ENCODE data around the gene PACSIN1.

Gene PACSIN1

DNA sequence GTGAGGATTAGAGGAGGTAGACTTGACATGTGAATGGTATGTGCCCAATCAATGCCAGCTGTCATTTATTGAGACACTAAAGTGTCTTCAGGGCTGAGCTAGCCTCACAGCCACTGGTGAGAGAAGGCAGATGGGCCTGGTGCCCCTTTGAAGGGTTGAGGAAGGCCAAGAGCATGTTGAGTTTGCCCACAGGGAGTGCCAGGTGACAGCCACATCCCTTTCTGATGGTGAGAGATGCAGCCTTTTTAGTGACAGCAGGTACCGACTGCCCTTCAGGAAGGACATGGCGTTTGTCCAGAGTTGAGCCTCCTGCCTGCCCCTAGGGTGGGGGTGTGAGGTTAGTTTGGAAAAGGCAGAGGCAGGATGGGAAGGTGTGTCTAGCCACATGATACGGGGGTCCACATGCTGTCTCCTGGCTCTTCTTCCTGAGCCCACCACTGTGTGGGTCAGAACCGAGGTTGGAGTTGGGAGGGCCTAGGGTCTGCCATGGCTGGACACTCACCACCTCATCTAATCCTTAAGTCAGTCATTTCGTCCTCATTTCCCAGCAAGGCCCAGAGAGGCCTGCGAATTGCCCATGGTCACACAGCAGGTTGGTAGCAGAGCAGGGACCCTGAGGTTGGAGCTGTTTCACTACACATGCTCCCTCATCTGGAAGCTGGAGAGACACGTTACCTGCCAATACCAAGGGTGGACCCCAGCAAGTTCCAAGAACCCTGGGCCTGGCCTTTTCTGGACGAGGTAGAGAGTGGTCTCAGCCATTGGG is 57.7 kb downstream of the PACSIN1 start:
- H3K4me1 ChIP-seq (ENCODE audit: control insufficient read depth, insufficient read depth, low read depth, low read length) = peaks cover 6% of the 10 kb centered on the region
- no peak overlapping the region for H4K91ac ChIP-seq (ENCODE audit: low read length)
- H2BK5ac ChIP-seq (ENCODE audit: low read depth, low read length, poor library complexity, severe bottlenecking) = no peak overlapping the region
- no peaks in the 10 kb centered on the region for H3K79me1 ChIP-seq (replicated peaks; ENCODE audit: low read length, poor library complexity, severe bottlenecking)
- no peak overlapping the region for H3K9ac ChIP-seq (ENCODE audit: low read length)
- H3K23ac ChIP-seq (ENCODE audit: low read length in 2 of 2) = no peak overlapping the region
- H3K4me3 ChIP-seq (ENCODE audit: insufficient read depth in 1 of 2, low read depth in 1 of 2, low read length in 2 of 2) = no peak overlapping the region
- WGBS = 87% methylated on average over 7 of the region's 8 CpGs
- no peak overlapping the region for H2BK120ac ChIP-seq (ENCODE audit: low read depth, low read length)
- no peak overlapping the region for H4K8ac ChIP-seq (ENCODE audit: low read length)
- H3K36me3 ChIP-seq (ENCODE audit: control insufficient read depth in 1 of 2, insufficient read depth in 2 of 2, low read depth in 1 of 2, low read length in 2 of 2) = no peaks in the 10 kb centered on the region
- no peak overlapping the region for H3K4ac ChIP-seq (ENCODE audit: low read depth in 1 of 2, low read length in 2 of 2)
- H2AK5ac ChIP-seq (ENCODE audit: low read length, severe bottlenecking) = no peak overlapping the region
- peak overlapping the region in 1 of 2 experiments; percentile 35 for H3K14ac ChIP-seq (ENCODE audit: low read length in 2 of 2)
- no peak overlapping the region for H3K27ac ChIP-seq (ENCODE audit: low read length, poor library complexity, severe bottlenecking)
- peaks cover 3 to 52% of the 10 kb centered on the region in 2 experiments for H3K27me3 ChIP-seq (ENCODE audit: control insufficient read depth in 1 of 2, insufficient read depth in 1 of 2, low read length in 2 of 2)
- no peak overlapping the region for H2BK15ac ChIP-seq (ENCODE audit: low read depth, poor library complexity, severe bottlenecking)
- no peak overlapping the region for H2AFZ ChIP-seq (ENCODE audit: low read depth, low read length)
- no peak overlapping the region for H3K18ac ChIP-seq (ENCODE audit: low read depth in 1 of 2, low read length in 2 of 2)
- no peaks in the 10 kb centered on the region for H3K9me3 ChIP-seq (ENCODE audit: control insufficient read depth, low read length)
- H2BK12ac ChIP-seq (ENCODE audit: low read length in 2 of 2) = no peak overlapping the region
- no peak for DNase-seq
- no peak overlapping the region for H3K4me2 ChIP-seq (ENCODE audit: low read length, poor library complexity, severe bottlenecking)

DNA sequence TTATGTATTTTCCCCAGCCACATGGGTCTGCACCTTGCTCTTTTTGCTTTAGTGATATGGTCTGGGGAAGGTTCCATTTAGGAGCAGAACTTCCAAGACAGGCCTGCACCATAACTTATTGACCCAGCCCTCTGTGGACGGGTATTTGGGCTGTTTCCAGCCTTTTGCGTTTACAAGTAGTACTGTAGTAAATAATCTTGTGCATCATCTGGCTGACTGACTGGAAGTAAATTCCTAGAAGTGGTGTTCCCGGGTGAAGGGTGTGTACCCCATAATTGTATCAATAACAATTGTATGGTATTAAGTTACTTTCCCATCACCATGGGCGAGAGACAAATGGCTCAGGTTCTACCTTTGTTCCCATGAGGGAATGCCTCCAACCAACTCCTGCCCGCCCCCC is 58.6 kb downstream of the PACSIN1 start:
- H3K9me3 ChIP-seq (ENCODE audit: control insufficient read depth, low read length) = no peaks in the 10 kb centered on the region
- H3K27ac ChIP-seq (ENCODE audit: low read length, poor library complexity, severe bottlenecking) = no peak overlapping the region
- H3K36me3 ChIP-seq (ENCODE audit: control insufficient read depth in 1 of 2, insufficient read depth in 2 of 2, low read depth in 1 of 2, low read length in 2 of 2) = no peaks in the 10 kb centered on the region
- H2AFZ ChIP-seq (ENCODE audit: low read depth, low read length) = no peak overlapping the region
- WGBS = 73% methylated on average over 4 of the region's 5 CpGs
- no peak overlapping the region for H3K18ac ChIP-seq (ENCODE audit: low read depth in 1 of 2, low read length in 2 of 2)
- H2AK5ac ChIP-seq (ENCODE audit: low read length, severe bottlenecking) = no peak overlapping the region
- DNase-seq = no peak
- H3K4me3 ChIP-seq (ENCODE audit: insufficient read depth in 1 of 2, low read depth in 1 of 2, low read length in 2 of 2) = no peak overlapping the region
- H2BK5ac ChIP-seq (ENCODE audit: low read depth, low read length, poor library complexity, severe bottlenecking) = no peak overlapping the region
- no peak overlapping the region for H3K4me2 ChIP-seq (ENCODE audit: low read length, poor library complexity, severe bottlenecking)
- H4K91ac ChIP-seq (ENCODE audit: low read length) = no peak overlapping the region
- H2BK12ac ChIP-seq (ENCODE audit: low read length in 2 of 2) = no peak overlapping the region
- H3K23ac ChIP-seq (ENCODE audit: low read length in 2 of 2) = no peak overlapping the region
- H2BK15ac ChIP-seq (ENCODE audit: low read depth, poor library complexity, severe bottlenecking) = no peak overlapping the region
- H3K4ac ChIP-seq (ENCODE audit: low read depth in 1 of 2, low read length in 2 of 2) = no peak overlapping the region
- H3K9ac ChIP-seq (ENCODE audit: low read length) = no peak overlapping the region
- no peak overlapping the region for H4K8ac ChIP-seq (ENCODE audit: low read length)
- H3K27me3 ChIP-seq (ENCODE audit: control insufficient read depth in 1 of 2, insufficient read depth in 1 of 2, low read length in 2 of 2) = peaks cover 2 to 55% of the 10 kb centered on the region in 2 experiments
- H3K4me1 ChIP-seq (ENCODE audit: control insufficient read depth, insufficient read depth, low read depth, low read length) = peaks cover 6% of the 10 kb centered on the region
- H3K14ac ChIP-seq (ENCODE audit: low read length in 2 of 2) = no peak overlapping the region
- no peak overlapping the region for H2BK120ac ChIP-seq (ENCODE audit: low read depth, low read length)
- H3K79me1 ChIP-seq (replicated peaks; ENCODE audit: low read length, poor library complexity, severe bottlenecking) = no peaks in the 10 kb centered on the region

DNA sequence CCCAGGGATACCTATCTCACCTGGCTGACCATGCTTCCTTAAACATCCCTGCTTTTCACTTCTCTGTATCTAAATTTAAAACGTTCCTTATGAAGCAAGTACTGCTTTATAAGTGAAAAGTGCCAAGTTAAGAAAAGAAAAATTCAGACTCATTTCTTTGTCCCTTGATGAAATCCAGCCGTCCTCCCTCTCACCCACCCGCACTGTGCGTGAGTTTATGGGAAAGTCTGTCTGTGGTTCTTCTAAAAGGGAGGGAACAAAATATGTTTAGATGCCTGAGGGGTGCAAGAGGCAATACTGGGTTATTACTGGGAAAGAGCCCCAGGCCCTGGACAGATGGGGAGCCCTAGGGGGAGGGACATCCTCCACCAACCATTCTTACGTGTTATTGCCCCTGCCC is 59.1 kb downstream of the PACSIN1 start:
- Histone ChIP-seq H3K4me1 (ENCODE audit: control insufficient read depth, insufficient read depth, low read depth, low read length) (peaks cover 6% of the 10 kb centered on the region), H3K4ac (ENCODE audit: low read depth in 1 of 2, low read length in 2 of 2) (no peak overlapping the region), H2BK120ac (ENCODE audit: low read depth, low read length) (no peak overlapping the region), H2AFZ (ENCODE audit: low read depth, low read length) (no peak overlapping the region), H4K91ac (ENCODE audit: low read length) (no peak overlapping the region), H2AK5ac (ENCODE audit: low read length, severe bottlenecking) (no peak overlapping the region), H3K9ac (ENCODE audit: low read length) (no peak overlapping the region), H3K27ac (ENCODE audit: low read length, poor library complexity, severe bottlenecking) (no peak overlapping the region), H3K36me3 (ENCODE audit: control insufficient read depth in 1 of 2, insufficient read depth in 2 of 2, low read depth in 1 of 2, low read length in 2 of 2) (no peaks in the 10 kb centered on the region), H3K14ac (ENCODE audit: low read length in 2 of 2) (no peak overlapping the region), H3K4me2 (ENCODE audit: low read length, poor library complexity, severe bottlenecking) (no peak overlapping the region), H3K23ac (ENCODE audit: low read length in 2 of 2) (no peak overlapping the region), H2BK15ac (ENCODE audit: low read depth, poor library complexity, severe bottlenecking) (no peak overlapping the region), H3K18ac (ENCODE audit: low read depth in 1 of 2, low read length in 2 of 2) (no peak overlapping the region), H2BK5ac (ENCODE audit: low read depth, low read length, poor library complexity, severe bottlenecking) (no peak overlapping the region), H3K27me3 (ENCODE audit: control insufficient read depth in 1 of 2, insufficient read depth in 1 of 2, low read length in 2 of 2) (peaks cover 6 to 56% of the 10 kb centered on the region in 2 experiments), H3K9me3 (ENCODE audit: control insufficient read depth, low read length) (no peaks in the 10 kb centered on the region), H3K79me1 (replicated peaks; ENCODE audit: low read length, poor library complexity, severe bottlenecking) (no peaks in the 10 kb centered on the region), H4K8ac (ENCODE audit: low read length) (no peak overlapping the region), H2BK12ac (ENCODE audit: low read length in 2 of 2) (no peak overlapping the region), H3K4me3 (ENCODE audit: insufficient read depth in 1 of 2, low read depth in 1 of 2, low read length in 2 of 2) (no peak overlapping the region)
- WGBS = 91% methylated on average over 4 of the region's 5 CpGs
- no peak for DNase-seq

DNA sequence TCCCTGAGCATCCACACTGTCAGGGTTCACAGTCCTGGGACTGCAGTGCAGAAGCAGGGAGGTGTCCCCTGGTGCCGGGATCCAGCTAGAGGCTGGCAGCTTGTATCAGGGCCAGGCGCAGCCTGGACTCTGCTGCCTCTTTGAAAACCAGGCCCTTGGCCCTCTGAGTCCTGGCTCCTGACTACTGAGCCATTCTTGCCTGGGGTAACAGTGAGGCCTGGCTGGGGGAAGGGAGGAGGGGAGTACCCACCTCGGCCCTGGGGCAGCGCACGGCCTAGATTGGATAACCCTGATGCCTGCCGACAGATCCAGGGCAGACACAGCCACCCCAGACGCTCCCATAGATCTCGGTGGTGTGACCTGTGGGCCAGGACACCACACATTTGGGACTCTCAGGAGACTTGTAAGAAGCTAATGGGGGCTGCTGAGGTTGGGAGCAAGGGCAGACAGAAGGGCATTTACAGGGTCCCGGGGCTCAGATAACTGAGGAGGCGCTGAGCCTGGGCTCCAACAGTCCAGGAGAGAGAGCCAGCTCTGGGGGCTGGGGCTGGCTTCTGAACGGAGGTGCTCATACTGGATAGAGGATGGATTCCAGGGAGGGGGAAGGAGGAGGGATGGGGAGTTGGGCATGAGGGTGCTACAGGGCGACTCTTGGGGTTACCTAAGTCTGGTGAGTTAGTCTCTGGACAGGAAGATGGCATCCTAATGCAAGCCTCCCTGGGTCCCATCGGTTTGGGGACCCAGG is 59.7 kb downstream of the PACSIN1 start:
- Histone ChIP-seq H3K18ac (ENCODE audit: low read depth in 1 of 2, low read length in 2 of 2) (no peak overlapping the region), H2BK15ac (ENCODE audit: low read depth, poor library complexity, severe bottlenecking) (no peak overlapping the region), H3K4ac (ENCODE audit: low read depth in 1 of 2, low read length in 2 of 2) (no peak overlapping the region), H3K27ac (ENCODE audit: low read length, poor library complexity, severe bottlenecking) (no peak overlapping the region), H2BK120ac (ENCODE audit: low read depth, low read length) (no peak overlapping the region), H2BK12ac (ENCODE audit: low read length in 2 of 2) (no peak overlapping the region), H2AFZ (ENCODE audit: low read depth, low read length) (no peak overlapping the region), H3K4me2 (ENCODE audit: low read length, poor library complexity, severe bottlenecking) (no peak overlapping the region), H3K9me3 (ENCODE audit: control insufficient read depth, low read length) (no peaks in the 10 kb centered on the region), H4K91ac (ENCODE audit: low read length) (peak overlapping the region; percentile 35), H3K27me3 (ENCODE audit: control insufficient read depth in 1 of 2, insufficient read depth in 1 of 2, low read length in 2 of 2) (peaks cover 12 to 56% of the 10 kb centered on the region in 2 experiments), H2AK5ac (ENCODE audit: low read length, severe bottlenecking) (no peak overlapping the region), H3K23ac (ENCODE audit: low read length in 2 of 2) (no peak overlapping the region), H3K36me3 (ENCODE audit: control insufficient read depth in 1 of 2, insufficient read depth in 2 of 2, low read depth in 1 of 2, low read length in 2 of 2) (no peaks in the 10 kb centered on the region), H3K79me1 (replicated peaks; ENCODE audit: low read length, poor library complexity, severe bottlenecking) (no peaks in the 10 kb centered on the region), H3K9ac (ENCODE audit: low read length) (no peak overlapping the region), H2BK5ac (ENCODE audit: low read depth, low read length, poor library complexity, severe bottlenecking) (no peak overlapping the region), H3K14ac (ENCODE audit: low read length in 2 of 2) (no peak overlapping the region), H4K8ac (ENCODE audit: low read length) (peak overlapping the region; percentile 23), H3K4me3 (ENCODE audit: insufficient read depth in 1 of 2, low read depth in 1 of 2, low read length in 2 of 2) (no peak overlapping the region), H3K4me1 (ENCODE audit: control insufficient read depth, insufficient read depth, low read depth, low read length) (peaks cover 6% of the 10 kb centered on the region)
- DNase-seq = no peak
- WGBS = 77% methylated on average over 13 of the region's 13 CpGs

Measured in mesenchymal stem cell (in vitro differentiated cells and primary cell).